Measurements from ENCODE around the gene MYLK4.

The MYLK4 gene

DNA sequence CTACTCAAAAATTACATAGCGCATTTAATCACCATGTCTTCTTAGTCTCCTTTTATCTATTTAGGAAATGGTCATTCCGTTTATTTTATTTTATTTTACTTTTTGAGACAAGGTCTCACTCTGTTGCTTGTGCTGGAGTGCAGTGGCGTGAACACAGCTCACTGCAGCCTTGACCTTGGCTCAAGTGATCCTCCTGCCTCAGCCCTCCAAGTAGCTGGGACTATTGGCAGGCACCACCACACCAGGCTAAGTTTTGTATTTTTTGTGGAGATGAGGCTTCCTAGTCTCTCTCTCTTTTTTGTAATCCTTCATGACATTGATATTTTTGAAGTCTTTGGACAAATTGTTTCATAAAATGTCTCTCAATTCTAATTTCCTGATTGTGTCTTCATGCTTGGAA is 4.7 kb upstream of the MYLK4 start:
- no peak for DNase-seq

DNA sequence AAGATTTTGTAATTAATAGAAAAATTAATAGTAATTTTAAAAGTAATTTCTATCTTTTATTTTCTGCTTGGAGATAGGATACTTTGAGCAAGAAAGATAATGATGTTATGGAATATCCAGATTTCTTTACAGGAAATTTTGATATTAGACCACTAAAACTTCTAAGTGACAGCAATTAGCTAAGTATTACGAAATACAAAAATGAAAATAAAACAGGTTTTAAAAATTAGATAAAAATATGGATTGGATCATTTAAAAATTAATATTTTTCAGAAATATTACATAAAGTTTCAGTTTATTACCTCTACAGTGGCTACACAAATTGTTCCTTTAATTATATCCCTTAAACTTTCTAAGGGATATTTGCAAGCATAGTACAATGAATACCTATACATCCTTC is 4.2 kb upstream of the MYLK4 start:
- DNase-seq = no peak

DNA sequence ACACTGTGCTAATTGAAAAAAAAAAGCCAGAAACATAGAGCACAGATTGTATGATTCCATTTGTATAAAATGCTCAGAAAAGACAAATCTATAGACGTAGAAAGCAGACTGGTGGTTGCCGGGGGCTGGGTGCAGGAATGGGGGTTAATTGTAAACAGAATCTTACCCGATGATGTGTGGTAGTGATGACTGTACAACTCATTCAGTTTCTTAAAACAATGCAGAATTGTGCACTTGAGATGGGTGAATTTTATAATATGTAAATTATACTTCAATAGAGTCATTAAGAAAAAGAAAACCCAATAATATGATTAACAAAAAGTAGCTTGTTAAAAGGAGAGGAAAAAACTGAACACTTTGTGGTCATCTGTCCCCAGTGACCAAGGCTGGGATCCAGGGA is 3.7 kb upstream of the MYLK4 start:
- DNase-seq = no peak

GRCh38 chr6:2753743-2754142 is 3.0 kb upstream of the MYLK4 start:
- no peak for DNase-seq

GRCh38 chr6:2753110-2753489 is 2.4 kb upstream of the MYLK4 start:
- DNase-seq = no peak

DNA sequence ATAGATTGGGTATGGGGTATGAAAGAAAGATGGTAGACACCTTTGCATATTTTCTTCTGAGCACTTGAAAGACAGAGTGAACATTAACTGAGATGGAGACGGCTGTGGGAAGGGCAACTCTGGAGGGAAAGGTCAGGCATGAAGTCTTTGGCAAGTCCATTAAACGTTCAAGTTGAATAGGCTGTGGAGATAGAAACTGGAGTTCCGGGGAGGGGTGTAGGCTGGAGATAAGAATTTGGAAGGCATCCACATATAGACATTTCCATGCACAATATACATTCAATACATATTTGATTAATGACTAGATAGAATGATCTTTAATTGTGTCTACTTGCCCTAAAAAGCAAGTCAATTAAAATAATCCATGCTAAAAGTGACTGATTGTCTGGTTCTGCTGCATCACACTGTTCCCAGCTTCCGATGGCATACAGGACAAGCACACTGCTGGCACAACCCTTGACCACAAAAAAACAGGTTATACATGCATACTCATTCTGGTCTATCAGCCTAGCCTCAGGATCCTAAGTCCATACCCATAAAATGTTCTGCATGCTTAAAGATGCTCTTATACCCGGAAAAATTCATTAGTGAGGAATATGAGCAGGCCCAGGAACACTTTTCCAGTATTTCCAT is 1.9 kb upstream of the MYLK4 start:
- no peak for DNase-seq

- DNase-seq = no peak
Observed at GRCh38 chr6:2751871-2752270, 1.1 kb upstream of the MYLK4 start.

DNA sequence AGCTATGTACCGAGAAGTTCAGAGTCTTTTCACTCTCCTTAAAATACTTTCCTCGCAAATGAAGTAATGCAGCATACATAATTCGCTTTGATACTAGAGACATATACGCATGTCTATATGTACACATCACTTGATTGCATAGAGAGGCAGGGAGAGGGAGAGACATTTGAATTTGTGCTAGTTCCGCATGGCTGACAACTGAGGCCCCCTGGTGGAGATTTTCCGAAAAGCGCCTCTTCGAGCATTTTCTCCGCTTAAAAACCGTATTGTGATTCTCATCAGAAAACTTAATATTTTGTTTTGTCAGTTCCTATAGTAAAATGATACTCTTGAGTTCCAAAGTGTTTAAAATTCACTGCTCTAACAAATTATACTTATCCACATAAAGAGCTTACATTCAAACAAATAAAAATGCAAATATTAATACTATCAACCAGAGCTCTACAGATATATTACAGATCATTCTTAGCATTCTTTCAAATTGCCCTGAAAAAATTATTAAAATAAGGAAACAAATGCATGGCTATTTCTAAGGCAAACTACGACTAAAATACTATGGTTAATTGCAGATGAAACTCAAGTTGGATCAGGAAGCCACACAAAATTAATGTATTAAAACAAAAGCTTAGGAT is 637 bp downstream of the MYLK4 start:
- peak; percentile 28 to 80 (median 46) for DNase-seq

DNA sequence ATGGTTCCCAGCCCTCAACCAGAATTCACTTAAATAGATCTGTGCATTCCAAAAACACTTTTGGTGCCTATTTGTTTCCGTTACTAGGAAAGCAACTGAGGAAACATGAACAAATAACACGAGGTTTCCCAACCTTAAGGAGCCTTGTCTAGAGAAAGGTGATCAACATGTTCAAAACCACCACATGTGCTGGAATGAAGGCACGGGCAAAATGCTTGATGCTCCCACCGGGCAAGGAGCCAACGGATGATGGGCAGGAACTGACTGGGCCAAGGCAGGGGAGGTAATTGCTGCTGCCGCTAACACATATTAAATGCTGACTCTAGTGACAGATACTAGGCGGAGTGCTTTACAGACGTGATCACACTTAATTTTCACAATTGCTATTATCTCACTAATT is 2.5 kb downstream of the MYLK4 start:
- no peak for DNase-seq

DNA sequence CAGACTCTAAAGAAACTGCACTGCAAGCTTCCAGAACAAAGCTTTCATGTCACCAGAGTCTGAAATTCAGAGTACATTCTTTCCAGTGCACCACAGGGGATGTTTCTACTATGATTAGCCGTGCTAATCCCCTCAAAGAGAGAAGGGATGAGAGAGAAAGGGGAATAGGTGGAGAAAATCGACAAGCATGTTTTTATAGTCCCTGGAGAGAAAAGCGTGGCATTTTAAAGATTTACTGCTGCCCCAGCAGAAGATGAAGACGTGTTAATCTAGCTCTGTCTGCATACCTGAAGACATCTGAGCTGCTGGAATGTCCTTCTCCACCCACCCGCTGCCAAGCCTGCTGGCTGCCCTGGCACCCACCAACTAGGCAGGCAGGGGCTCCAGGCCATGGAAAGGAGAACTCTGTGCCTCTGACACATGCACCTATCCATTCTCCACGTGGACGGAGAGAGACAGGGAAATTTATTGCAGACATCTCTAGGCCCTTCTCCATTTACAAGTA is 4.1 kb downstream of the MYLK4 start:
- DNase-seq = no peak

DNA sequence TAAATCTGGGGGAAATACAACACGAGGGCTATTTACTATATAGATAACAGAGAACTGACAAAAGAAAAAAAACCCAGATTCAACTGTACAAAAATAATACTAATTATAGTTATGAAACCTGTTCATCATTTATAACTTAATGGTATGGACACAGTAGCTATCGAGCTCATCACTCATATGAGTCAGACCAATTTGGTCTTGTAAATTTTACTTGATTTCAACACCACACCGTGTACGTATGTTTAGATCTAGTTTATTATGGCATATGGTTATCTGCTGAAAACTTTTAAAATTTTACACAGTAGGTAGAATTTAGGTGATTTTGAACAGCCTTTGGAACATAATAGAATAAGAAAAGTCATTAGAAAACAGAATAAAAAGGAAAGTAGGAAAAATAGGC is 5.5 kb downstream of the MYLK4 start:
- DNase-seq = no peak

DNA sequence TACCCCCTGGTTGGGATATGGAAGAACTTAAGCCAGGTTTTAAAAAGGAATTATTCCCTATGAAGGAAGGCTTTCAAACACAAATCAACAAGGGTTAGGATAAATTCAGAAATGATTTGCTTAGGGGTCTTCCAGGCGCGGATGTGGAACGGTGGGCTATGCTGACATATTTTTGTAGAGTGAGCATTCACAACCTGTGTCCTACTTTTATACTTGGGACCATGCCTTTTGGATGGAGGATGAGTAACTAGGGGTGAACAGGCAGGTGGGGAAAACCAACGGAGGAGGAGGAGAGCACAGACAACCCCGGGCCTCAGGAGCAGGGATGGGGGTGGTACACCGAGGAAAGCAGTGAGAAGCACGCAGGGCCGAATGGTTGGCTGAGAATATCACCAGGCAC is 5.9 kb downstream of the MYLK4 start:
- DNase-seq = no peak

GRCh38 chr6:2744209-2744771 is 6.4 kb downstream of the MYLK4 start:
- DNase-seq = no peak

DNA sequence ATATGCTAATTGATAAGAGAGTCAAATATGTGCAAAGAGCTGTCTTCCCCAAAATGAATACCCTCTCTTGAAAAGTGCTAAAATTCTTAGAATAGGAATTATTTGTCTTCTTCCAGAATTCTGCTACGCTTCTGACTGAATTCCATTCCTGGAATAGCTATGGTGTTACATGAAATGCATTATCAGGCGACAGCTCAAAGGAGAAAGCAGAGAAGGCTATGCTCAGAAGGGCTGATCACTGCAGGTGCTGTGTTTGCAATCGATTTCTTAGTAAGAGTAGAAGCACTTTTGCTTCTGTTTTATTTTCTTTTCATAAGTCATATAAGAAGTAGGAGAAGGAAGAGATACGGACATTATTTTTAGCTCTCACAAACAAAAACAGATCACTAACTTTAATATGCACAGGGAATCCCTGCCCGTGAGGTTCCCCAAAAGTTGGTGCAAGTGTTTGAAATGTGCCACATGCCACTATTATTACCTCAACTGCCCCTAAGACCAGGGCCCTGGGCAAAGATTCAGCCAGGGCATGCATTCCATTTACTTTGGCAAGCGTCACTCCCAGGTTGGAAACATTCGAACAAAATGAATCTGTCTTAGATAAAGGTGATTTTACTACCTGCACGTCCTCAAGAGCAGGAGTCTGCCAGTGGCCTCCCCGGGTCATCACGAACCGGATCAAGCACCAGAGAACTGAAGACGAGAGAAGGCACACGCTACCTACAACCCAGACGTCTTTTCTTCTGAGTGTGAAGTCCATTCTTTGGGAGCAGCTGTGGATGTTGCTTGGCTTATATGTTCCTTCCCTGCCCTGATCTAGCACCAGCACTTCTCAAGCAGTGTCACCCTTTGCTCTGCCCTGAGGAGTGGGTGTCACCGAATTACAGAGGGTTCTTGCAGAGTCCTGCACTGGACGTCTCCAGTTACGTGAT is 7.2 kb downstream of the MYLK4 start:
- DNase-seq = no peak

GRCh38 chr6:2741756-2742155 is 9.0 kb downstream of the MYLK4 start:
- no peak for DNase-seq

- DNase-seq = no peak
Observed at GRCh38 chr6:2740581-2740980, 10.1 kb downstream of the MYLK4 start.

DNA sequence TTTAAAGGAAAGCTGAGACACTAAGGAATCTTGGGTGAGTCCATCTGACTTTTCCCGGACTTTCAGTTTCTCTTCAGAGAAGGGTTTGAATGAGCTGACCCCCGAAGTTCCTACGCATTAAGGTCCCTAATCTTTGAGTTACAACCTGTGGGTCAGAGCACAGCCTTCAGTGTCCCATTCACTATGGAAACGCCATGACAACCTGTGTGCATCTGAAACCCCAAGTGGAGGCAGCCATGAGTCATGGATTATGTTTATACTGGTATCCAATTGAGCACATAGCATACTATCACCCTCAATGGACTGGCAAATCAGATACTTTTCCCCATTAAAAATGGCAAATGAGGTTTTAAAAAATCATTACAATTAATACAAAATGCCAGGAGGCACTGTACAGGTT is 11.4 kb downstream of the MYLK4 start:
- DNase-seq = no peak

GRCh38 chr6:2738373-2738979 is 12.2 kb downstream of the MYLK4 start:
- peak in 5 of 6 experiments; percentile 14 to 57 (median 40) for DNase-seq

GRCh38 chr6:2737885-2738284 is 12.8 kb downstream of the MYLK4 start:
- DNase-seq = no peak

DNA sequence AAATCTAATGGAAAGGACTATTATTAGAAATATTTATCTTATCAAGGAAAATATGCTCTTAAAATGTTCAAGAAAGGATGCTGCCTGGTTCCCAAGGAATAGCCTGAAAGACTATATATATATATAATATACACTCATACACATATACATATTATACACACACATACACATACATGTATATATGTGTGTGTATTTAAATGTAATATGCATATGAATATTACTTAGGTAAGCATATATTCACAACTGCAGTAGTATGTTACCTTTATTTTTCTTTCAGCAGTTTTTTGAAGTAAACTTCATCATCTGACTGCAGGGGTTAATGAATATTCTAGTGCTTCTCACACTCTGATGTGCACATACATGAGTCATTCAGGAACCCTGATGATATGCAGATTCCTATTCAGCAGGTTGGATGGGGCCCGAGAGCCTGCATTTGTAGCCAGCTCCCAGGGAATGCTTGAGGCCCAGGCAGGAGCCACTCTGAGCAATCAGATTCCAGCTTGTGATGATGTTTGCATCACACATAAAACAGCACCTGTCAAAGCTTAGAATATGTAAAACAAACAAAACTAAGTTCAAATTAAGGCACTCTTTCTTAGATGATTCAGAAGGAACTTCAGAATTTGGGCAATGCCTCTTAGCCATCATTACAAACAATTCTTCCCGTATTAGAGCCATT is 16.1 kb downstream of the MYLK4 start:
- no peak for DNase-seq

DNA sequence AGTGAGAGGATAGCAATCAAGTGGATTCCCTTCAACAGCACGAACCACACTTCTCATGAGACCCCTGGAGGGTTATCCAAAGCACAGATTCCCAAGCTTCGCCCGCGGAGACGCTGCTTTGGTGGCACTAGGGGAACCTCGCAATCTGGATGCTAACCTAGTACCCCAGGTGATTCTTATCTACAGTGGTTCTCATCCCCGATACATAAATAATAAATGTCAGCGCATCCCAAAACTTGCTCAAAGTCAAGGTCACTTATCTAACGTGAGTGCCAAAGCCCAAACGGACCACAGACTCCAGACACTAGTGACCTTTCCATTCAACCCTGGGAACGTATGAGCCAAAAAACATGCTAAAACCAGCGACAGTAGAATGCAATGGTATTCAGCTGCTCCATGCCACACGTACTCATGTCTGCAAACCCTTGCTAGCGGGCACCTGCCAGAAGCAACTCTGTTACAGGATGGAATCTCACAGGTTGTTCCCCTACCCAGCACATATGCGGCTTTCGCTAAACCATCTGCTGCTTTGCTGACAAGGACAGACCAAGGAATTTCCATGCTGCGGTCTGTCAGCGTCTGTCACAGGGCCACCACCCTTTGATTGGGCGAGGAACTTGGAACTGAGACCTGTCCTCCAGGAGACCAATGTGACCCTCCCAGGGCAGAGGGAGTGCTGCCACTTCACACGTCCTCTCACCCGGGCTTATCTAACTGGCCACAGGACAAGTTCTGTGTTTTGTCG is 16.8 kb downstream of the MYLK4 start:
- DNase-seq = no peak

DNA sequence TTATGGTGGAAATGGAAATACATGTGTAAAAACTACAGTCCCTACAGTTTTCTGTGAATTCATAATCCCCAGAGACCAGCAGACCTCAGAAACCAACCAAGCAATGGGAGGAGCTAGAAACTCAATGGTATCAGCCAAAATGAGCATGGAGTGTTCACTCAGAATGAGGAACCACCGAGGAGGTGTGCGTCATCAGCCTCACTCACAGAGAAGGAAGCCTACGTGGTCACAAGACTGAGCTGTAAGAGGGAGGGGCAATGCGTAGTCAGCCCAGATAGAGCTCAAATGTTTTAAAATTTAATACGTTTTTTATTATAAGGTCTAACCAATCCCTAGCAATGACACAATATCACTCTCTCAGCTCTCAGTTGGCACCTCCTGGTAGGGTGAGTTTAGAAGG is 17.4 kb downstream of the MYLK4 start:
- peak in 2 of 6 experiments; percentile 8 to 17 for DNase-seq

All from stimulated activated naive CD4-positive, alpha-beta T cell (primary cell).